Upper lobe of left lung (tissue), 4 donors: ENCODE data around the gene S1PR3.
"Not testable (repeated sequence)": the region's sequence is repeated elsewhere in the genome, so short reads cannot be mapped to it uniquely, and the experiment has no call there.

ENCODE experiments used
- POLR2A ChIP-seq, 4 donors: fragments of 450-650 bp; IDR thresholded peaks; one replicate each; pipeline ENCODE4 v1.5.1; 2016 to 2017; ENCODE audit warnings: antibody characterized with exemption in 4 of 4, mild to moderate bottlenecking in 2 of 4
- POLR2AphosphoS5 ChIP-seq, 2 donors: sonication (generic); formaldehyde crosslinking; IDR thresholded peaks; one replicate each; pipeline ENCODE4 v1.5.1; 2017; ENCODE audit warnings: antibody characterized with exemption in 2 of 2
- TF ChIP-seq, protein P1 (sequence below), 6 experiments: fragments of 450-650 bp in 4 of 6; fragments of 200-600 bp in 2 of 6; sonication (generic) in 2 of 6; IDR thresholded peaks; one replicate each; pipeline ENCODE4 v1.5.1; 2016 to 2019; ENCODE audit warnings: antibody characterized with exemption in 6 of 6

- TF ChIP-seq POLR2AphosphoS5, POLR2A (IDR thresholded peaks at IDR 0.05): not testable (repeated sequence)
- TF ChIP-seq, protein P1, sequence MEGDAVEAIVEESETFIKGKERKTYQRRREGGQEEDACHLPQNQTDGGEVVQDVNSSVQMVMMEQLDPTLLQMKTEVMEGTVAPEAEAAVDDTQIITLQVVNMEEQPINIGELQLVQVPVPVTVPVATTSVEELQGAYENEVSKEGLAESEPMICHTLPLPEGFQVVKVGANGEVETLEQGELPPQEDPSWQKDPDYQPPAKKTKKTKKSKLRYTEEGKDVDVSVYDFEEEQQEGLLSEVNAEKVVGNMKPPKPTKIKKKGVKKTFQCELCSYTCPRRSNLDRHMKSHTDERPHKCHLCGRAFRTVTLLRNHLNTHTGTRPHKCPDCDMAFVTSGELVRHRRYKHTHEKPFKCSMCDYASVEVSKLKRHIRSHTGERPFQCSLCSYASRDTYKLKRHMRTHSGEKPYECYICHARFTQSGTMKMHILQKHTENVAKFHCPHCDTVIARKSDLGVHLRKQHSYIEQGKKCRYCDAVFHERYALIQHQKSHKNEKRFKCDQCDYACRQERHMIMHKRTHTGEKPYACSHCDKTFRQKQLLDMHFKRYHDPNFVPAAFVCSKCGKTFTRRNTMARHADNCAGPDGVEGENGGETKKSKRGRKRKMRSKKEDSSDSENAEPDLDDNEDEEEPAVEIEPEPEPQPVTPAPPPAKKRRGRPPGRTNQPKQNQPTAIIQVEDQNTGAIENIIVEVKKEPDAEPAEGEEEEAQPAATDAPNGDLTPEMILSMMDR (IDR thresholded peaks at IDR 0.05): not testable (repeated sequence)
These were observed 49.7 kb upstream of the S1PR3 start for GRCh38 chr9:88941586-88941985.
